Mesenchymal stem cell (in vitro differentiated cells and primary cell): ENCODE measurements around the gene CYP11A1.
"Not testable (repeated sequence)": the region's sequence is repeated elsewhere in the genome, so short reads cannot be mapped to it uniquely, and the experiment has no call there.

Source experiments
- DNase-seq: peaks from one replicate; pipeline ENCODE4 v3.0.0-alpha.2; 2013
- H2AFZ ChIP-seq: one replicate; pipeline ENCODE4 v1.6.1; 2013; ENCODE audit warnings: low read depth, mild to moderate bottlenecking, control low read depth, inconsistent platforms, low read length, moderate library complexity
- H2AK5ac ChIP-seq: 2 replicates; pipeline ENCODE4 v1.6.1; 2013; ENCODE audit warnings: low read length, moderate library complexity, mild to moderate bottlenecking, inconsistent platforms; ENCODE audit not compliant: severe bottlenecking
- H2BK120ac ChIP-seq: one replicate; pipeline ENCODE4 v1.6.1; 2013; ENCODE audit warnings: low read depth, mild to moderate bottlenecking, inconsistent platforms, low read length, moderate library complexity
- H2BK12ac ChIP-seq, 2 experiments: one replicate each; pipeline ENCODE4 v1.6.1; 2013; ENCODE audit warnings: inconsistent platforms in 2 of 2, low read length in 2 of 2, mild to moderate bottlenecking in 2 of 2, moderate library complexity in 2 of 2, control low read depth in 1 of 2
- H2BK15ac ChIP-seq: one replicate; pipeline ENCODE4 v1.6.1; 2013; ENCODE audit warnings: mild to moderate bottlenecking, low read depth, inconsistent platforms; ENCODE audit not compliant: poor library complexity, severe bottlenecking
- H2BK5ac ChIP-seq: 2 replicates; pipeline ENCODE4 v1.6.1; 2013; ENCODE audit warnings: low read depth, mild to moderate bottlenecking, low read length, control low read depth, inconsistent platforms; ENCODE audit not compliant: poor library complexity, severe bottlenecking
- H3K14ac ChIP-seq, 2 experiments: one replicate each; pipeline ENCODE4 v1.6.1; 2013; ENCODE audit warnings: inconsistent platforms in 2 of 2, low read length in 2 of 2, control low read depth in 1 of 2, mild to moderate bottlenecking in 1 of 2, moderate library complexity in 1 of 2
- H3K18ac ChIP-seq, 2 experiments: one replicate each; pipeline ENCODE4 v1.6.1; 2013; ENCODE audit warnings: inconsistent platforms in 2 of 2, low read length in 2 of 2, control low read depth in 1 of 2, low read depth in 1 of 2, mild to moderate bottlenecking in 1 of 2
- H3K23ac ChIP-seq, 2 experiments: one replicate each; pipeline ENCODE4 v1.6.1; 2013; ENCODE audit warnings: inconsistent platforms in 2 of 2, low read length in 2 of 2, mild to moderate bottlenecking in 2 of 2, moderate library complexity in 2 of 2, control low read depth in 1 of 2
- H3K27ac ChIP-seq: 2 replicates; pipeline ENCODE4 v1.5.1; 2013; ENCODE audit warnings: mild to moderate bottlenecking, moderate library complexity, low read length, control low read depth, inconsistent platforms; ENCODE audit not compliant: poor library complexity, severe bottlenecking
- H3K27me3 ChIP-seq, 2 experiments: 2 replicates each; pipeline versions ENCODE4 v1.6.1 to v1.7.0; 2013; ENCODE audit warnings: low read length in 2 of 2, mild to moderate bottlenecking in 2 of 2, moderate library complexity in 2 of 2, control low read depth in 1 of 2, inconsistent platforms in 1 of 2; ENCODE audit not compliant: control insufficient read depth in 1 of 2, insufficient read depth in 1 of 2
- H3K36me3 ChIP-seq, 2 experiments: 2 replicates each; pipeline versions ENCODE4 v1.6.1 to v1.7.0; 2013; ENCODE audit warnings: low read length in 2 of 2, control low read depth in 1 of 2, inconsistent platforms in 1 of 2, low read depth in 1 of 2, mild to moderate bottlenecking in 1 of 2; ENCODE audit not compliant: insufficient read depth in 2 of 2, control insufficient read depth in 1 of 2
- H3K4ac ChIP-seq, 2 experiments: one replicate each; pipeline ENCODE4 v1.6.1; 2013; ENCODE audit warnings: inconsistent platforms in 2 of 2, low read length in 2 of 2, mild to moderate bottlenecking in 2 of 2, moderate library complexity in 2 of 2, control low read depth in 1 of 2, low read depth in 1 of 2
- H3K4me1 ChIP-seq: 2 replicates; pipeline ENCODE4 v1.6.1; 2013; ENCODE audit warnings: low read depth, low read length, control low read depth; ENCODE audit not compliant: control insufficient read depth, insufficient read depth
- H3K4me2 ChIP-seq: 2 replicates; pipeline ENCODE4 v1.6.1; 2013; ENCODE audit warnings: low read length, mild to moderate bottlenecking, inconsistent platforms; ENCODE audit not compliant: poor library complexity, severe bottlenecking
- H3K4me3 ChIP-seq, 2 experiments: 2 replicates each; pipeline versions ENCODE4 v1.5.1 to v1.7.0; 2013; ENCODE audit warnings: low read length in 2 of 2, mild to moderate bottlenecking in 2 of 2, control low read depth in 1 of 2, low read depth in 1 of 2; ENCODE audit not compliant: insufficient read depth in 1 of 2
- H3K79me1 ChIP-seq: replicated peaks from 2 replicates; pipeline ENCODE4 v1.6.1; 2013; ENCODE audit warnings: mild to moderate bottlenecking, control low read depth, low read length, inconsistent platforms; ENCODE audit not compliant: poor library complexity, severe bottlenecking
- H3K9ac ChIP-seq: 2 replicates; pipeline ENCODE4 v1.7.0; 2013; ENCODE audit warnings: mild to moderate bottlenecking, low read length, moderate library complexity
- H3K9me3 ChIP-seq: 2 replicates; pipeline ENCODE4 v1.7.0; 2013; ENCODE audit warnings: mild to moderate bottlenecking, low read length; ENCODE audit not compliant: control insufficient read depth
- H4K8ac ChIP-seq: one replicate; pipeline ENCODE4 v1.6.1; 2013; ENCODE audit warnings: inconsistent platforms, mild to moderate bottlenecking, low read length, moderate library complexity
- H4K91ac ChIP-seq: one replicate; pipeline ENCODE4 v1.6.1; 2013; ENCODE audit warnings: mild to moderate bottlenecking, low read length, inconsistent platforms
- WGBS: methylation state at CpG from one replicate; pipeline ENCODE4 v1.1.7; 2013; ENCODE audit warnings: mixed read lengths; 5-methylcytosine and 5-hydroxymethylcytosine counted together

The CYP11A1 gene

DNA sequence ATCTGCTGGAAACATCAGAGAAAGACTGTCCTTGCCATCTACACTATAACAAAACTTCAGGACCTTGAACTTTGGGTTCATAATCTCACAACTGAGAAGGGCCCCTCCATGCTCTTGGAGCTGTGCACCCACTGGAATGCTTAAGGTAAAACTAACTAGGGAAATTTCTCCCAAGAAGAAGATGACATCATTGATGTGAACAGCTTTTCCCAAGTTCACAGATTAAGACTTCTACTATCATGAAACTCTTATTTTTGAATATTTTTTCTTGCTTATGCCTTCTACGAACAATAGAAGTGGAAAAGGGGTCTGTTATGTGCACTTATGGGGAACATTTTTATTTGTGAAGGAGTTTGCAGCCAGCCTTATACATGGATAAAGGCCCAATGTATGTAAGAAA, 5.0 kb downstream of the CYP11A1 start:
- Histone ChIP-seq H4K91ac (no peak overlapping the region), H2AK5ac (no peak overlapping the region), H3K79me1 (no peaks in the 10 kb centered on the region), H3K23ac (no peak overlapping the region), H3K4me2 (no peak overlapping the region), H3K4me1 (peaks cover 12% of the 10 kb centered on the region), H3K18ac (no peak overlapping the region), H2BK5ac (no peak overlapping the region), H3K4ac (no peak overlapping the region), H2AFZ (no peak overlapping the region), H2BK120ac (no peak overlapping the region), H3K36me3 (no peaks in the 10 kb centered on the region), H3K9ac (no peak overlapping the region), H2BK12ac (no peak overlapping the region), H3K27me3 (peaks cover 0 to 9% of the 10 kb centered on the region in 2 experiments), H3K14ac (no peak overlapping the region), H3K27ac (no peak overlapping the region), H3K9me3 (no peaks in the 10 kb centered on the region), H2BK15ac (no peak overlapping the region), H4K8ac (no peak overlapping the region), H3K4me3 (no peak overlapping the region)
- WGBS: no CpG with 5 or more reads among the region's 1 CpG
- no peak for DNase-seq

DNA sequence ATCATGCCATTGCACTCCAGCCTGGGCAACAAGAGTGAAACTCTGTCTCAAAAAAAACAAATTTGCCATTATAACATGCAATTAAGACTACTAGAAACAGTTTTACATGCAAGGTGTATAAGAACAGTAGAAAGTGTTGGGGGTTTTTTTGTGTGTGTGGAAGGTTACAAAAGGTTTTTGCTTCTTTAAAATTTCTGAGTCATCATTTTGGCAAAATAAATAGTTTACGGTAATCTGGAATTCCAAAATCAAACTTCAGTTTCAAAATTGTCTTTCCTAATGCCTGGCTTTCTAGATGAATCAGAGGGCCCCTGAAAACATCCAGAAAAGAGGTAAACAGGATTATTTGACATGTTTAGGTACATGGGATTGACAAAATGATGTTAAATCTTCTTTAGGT, 6.6 kb downstream of the CYP11A1 start:
- WGBS: no CpG with 5 or more reads among the region's 1 CpG
- H2AFZ ChIP-seq, H3K14ac ChIP-seq: not testable (repeated sequence)

DNA sequence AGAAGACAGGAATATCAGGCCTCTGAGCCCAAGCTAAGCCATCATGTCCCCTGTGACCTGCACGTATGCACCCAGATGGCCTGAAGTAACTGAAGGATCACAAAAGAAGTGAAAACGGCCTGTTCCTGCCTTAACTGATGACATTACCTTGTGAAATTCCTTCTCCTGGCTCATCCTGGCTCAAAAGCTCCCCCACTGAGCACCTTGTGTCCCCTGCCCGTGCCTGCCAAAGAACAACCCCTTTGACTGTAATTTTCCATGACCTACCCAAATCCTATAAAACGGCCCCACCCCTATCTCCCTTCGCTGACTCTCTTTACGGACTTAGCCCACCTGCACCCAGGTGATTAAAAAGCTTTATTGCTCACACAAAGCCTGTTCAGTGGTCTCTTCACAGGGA, 8.1 kb downstream of the CYP11A1 start:
- not testable (repeated sequence) for H4K91ac ChIP-seq, H3K9me3 ChIP-seq, H3K14ac ChIP-seq, H3K79me1 ChIP-seq, H2AFZ ChIP-seq, H3K4ac ChIP-seq, H3K4me2 ChIP-seq, H3K36me3 ChIP-seq, H3K27ac ChIP-seq, DNase-seq, H3K4me1 ChIP-seq, H4K8ac ChIP-seq, H3K27me3 ChIP-seq, H2AK5ac ChIP-seq, H2BK5ac ChIP-seq, H2BK12ac ChIP-seq, H3K23ac ChIP-seq, H3K18ac ChIP-seq, H2BK120ac ChIP-seq, H2BK15ac ChIP-seq, H3K4me3 ChIP-seq, H3K9ac ChIP-seq
- 48% methylated on average over 6 of the region's 6 CpGs for WGBS

More for the DNA sequence above, 6.6 kb downstream of the CYP11A1 start:
- H3K27me3 ChIP-seq, H2BK120ac ChIP-seq, H2BK15ac ChIP-seq, H2BK5ac ChIP-seq, H2BK12ac ChIP-seq, H3K36me3 ChIP-seq, H3K4me3 ChIP-seq, H3K4me1 ChIP-seq, H2AK5ac ChIP-seq, H4K91ac ChIP-seq, H3K4ac ChIP-seq, H3K4me2 ChIP-seq, H3K9ac ChIP-seq, H3K79me1 ChIP-seq, H3K9me3 ChIP-seq, H4K8ac ChIP-seq, H3K18ac ChIP-seq, DNase-seq, H3K27ac ChIP-seq, H3K23ac ChIP-seq: not testable (repeated sequence)

DNA sequence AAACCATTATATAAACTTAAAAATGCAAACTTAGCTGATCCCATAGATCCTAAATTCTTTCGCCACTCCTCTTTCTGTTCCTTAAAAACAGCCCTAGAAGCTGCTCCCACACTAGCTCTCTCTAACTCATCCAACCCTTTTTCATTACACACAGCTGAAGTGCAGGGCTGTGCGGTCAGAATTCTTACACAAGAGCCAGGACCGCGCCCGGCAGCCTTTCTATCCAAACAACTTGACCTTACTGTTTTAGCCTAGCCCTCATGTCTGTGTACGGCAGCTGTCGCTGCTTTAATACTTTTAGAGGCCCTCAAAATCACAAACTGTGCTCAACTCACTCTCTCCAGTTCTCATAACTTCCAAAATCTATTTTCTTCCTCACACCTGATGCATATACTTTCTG, 9.9 kb downstream of the CYP11A1 start:
- not testable (repeated sequence) for H3K18ac ChIP-seq, H3K9me3 ChIP-seq, H3K27ac ChIP-seq, H3K9ac ChIP-seq, H2BK120ac ChIP-seq, H3K23ac ChIP-seq, H3K36me3 ChIP-seq, H2AFZ ChIP-seq, H3K4ac ChIP-seq, H4K8ac ChIP-seq, H3K4me2 ChIP-seq, H3K4me1 ChIP-seq, H2BK5ac ChIP-seq, H3K4me3 ChIP-seq, H2BK12ac ChIP-seq, H3K27me3 ChIP-seq, H2BK15ac ChIP-seq, H3K79me1 ChIP-seq, H2AK5ac ChIP-seq, H3K14ac ChIP-seq, H4K91ac ChIP-seq
- WGBS: 85% methylated on average over 7 of the region's 7 CpGs
- peak; percentile 13 for DNase-seq
